GM18505 (cell line): ENCODE data around the gene AVPR2.

Source experiments
- ATAC-seq: cut with Tn5 transposase; IDR thresholded peaks from one replicate; pipeline ENCODE4 v1.9.1; 2021; ENCODE audit not compliant: unreplicated experiment
- POLR2A ChIP-seq: IDR thresholded peaks from 4 replicates; pipeline ENCODE4 v1.6.1; 2011; ENCODE audit warnings: borderline replicate concordance; ENCODE audit not compliant: insufficient read depth, insufficient read length; ENCODE audit errors: extremely low read depth

The AVPR2 gene

DNA sequence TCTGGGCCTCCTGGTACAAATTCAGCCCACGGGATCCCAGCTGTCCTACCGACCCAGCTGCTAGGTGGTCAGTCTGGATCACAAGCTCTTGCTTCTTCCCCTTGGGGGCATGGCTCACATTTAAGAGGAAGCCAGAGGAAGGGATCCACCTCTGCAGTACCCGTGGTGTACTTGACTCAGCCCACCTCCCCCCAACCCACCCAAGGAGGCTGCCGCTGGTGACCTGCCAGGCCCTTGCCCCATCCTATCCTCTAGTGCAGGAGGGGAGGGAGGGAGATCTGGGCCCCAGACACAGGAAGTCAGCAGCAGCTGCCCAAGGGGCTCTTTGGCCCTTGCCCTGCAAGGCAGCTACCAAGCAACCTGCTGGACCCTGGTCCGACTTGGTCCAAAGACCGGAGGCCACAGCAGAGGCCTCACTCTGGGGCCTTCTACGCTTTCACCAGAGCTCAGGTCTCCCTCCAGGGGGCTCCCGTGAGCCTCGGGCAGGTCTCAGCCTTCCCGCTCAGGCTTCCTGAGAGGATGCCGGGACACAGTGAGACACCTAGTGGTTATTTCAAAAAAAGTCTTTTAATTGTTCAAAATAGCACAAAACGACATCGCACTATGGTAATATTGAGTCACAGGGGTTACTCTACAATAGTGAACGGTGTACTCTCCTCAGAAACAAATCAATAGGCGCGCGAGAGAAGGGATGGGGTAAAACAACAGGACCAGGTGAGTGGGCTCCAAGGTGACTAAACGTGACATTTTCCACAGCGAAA is 42.7 kb downstream of the AVPR2 start:
- peak; percentile 66 for ATAC-seq
- no peak for TF ChIP-seq POLR2A

DNA sequence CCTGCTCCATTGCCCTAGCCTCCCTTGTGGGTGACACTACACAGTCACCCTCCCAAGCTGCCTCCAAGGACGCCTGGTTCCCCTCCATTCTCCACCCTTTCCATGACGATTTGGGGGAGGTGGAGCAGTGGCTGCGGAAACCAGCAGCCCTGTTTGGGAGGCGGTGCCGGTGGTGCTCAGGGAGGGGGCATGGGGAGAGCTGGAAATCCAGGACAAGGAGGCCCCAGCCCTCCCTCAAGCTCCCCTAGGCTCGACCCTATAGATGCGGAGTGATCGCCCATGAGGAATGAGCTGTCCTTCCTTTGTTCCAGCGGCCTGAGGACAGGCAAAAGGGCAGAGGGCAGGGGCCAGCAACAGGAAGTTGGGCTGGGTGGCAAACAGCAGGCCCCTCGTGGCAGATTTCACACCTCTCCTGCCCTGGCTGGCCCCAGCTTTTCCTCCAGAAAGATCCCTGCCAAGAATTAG is 43.6 kb downstream of the AVPR2 start:
- ATAC-seq, result no peak
- no peak for TF ChIP-seq POLR2A

DNA sequence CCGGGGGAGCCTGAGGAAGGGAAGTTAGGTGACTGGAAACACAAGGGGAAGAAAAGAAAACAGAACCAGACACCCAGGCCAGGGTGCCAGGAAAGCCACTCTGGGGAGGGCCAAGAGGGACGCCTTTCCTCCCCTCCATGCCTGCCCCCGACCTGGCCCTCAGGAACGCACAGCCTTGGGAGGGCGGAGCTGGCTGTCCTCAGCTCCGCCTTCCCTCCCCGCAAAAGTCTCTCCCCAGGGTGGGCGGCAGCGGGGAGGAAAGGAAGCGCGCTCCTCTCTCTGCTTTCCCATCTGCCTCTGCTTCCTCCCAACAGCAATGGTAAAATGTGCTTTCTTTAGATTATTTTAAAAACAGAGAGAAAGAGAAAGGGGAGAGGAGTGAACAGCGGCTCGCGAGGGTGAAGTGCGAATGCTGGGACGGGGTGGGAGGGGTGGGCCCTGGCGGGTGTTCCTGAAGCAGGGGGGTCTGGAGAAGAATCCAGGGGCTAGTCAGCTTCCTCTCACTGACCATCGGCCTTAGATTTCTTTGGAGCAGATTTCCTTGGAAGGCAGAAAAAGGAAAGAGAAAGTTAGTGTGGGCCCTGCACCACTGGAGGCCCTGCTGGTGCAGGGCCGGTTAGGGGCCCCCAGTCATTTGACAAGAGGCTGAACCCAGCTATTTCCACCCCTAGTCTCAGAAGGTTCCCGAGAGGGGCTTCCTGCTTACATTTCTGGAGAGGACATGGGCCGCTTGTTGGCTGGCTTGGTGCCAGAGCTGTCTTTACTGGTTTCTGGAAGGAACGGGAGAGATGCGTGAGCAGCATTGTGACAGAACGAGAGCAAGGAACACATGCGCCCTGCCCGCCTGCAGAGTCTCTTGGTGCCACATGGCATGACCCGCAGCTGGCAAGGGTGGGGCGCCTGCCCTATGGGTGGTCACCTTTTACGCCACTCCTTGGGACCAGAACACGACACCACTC is 44.7 kb downstream of the AVPR2 start:
- TF ChIP-seq POLR2A, result no peak
- no peak for ATAC-seq

DNA sequence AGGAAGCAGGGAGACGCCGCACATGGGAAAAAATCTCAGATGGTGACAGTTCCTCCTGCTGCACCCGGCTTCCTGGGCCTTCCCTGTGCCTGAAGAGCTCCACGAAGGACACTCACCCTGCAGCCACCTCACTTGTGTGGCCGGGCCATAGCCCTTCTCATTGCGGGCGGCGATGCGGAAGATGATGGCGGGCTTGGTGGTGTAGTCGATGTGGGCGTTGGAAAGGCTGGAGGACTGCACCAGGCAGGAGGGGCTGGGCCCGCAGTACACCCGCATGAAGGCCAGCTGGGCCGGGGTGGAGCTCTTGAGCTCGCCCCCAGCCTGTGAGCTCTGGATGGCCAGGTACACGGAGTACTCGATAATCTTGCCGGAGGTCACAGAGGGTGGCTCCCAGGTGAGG is 45.7 kb downstream of the AVPR2 start:
- no peak for ATAC-seq
- no peak for TF ChIP-seq POLR2A

DNA sequence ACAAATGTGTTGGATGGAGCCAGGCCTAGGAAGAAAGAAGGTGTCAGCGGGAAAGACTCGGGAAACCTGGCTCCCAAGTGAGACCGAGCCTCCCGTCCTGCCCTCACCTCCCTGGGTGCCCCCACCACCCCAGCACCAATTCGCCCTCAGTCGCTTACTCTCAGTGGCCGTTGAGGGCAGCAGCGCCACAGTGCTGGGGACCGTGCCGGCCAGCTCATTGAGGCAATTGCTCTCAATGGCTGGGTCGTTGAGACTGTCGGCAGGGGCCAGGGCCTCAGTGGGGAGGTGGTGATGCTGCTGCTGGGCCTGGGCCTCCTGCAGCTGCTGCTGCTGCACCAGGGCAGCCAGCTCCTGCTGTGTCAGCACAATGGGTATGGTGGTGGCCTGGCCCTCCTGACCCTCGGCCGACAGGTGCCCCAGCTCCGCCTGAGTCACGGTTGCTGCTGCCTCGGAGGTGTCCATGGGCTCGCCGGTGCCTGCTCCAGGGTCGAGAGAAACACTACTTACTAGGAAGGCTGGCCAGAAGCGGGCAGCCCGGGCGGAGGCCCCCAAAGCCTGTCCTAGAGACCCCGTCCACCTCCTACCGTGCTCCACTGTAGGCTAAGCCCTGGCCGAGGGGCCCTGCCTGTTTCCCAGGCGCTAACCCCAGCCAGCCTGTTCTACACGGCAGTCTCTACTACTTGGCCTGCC is 47.4 kb downstream of the AVPR2 start:
- no peak for ATAC-seq
- TF ChIP-seq POLR2A, result no peak

DNA sequence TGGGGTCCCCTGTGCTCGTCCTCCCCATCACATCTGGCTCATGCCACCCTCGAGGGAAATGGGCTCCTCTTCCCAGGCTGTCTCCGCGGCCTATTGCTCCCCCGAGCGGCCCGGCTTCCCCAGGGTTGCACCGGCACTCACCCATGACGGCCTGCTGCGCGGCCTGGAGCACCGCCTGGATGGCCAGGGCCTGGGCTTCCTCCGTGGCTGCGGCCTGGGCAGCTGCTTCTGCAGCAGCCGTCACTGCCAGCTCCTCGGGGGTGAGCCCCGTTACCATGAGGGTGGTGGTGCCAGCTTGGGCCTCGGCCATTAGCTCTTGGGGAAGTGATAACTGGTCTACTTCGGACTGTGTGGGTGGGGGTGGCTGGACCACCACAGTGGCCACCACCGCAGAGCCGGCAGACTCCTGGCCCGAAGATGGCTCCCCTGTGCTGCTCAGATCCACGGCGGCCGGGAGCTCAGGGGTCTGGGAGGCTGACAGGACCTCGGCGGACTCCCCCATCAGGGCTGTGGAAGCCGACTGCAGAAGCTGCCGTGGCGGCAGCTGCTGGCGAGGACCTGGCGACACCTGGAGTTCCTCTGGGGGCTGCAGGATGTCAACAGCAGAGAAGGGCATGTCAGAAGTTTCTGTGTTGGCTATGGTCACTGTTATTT is 48.0 kb downstream of the AVPR2 start:
- no peak for TF ChIP-seq POLR2A
- ATAC-seq, result no peak

DNA sequence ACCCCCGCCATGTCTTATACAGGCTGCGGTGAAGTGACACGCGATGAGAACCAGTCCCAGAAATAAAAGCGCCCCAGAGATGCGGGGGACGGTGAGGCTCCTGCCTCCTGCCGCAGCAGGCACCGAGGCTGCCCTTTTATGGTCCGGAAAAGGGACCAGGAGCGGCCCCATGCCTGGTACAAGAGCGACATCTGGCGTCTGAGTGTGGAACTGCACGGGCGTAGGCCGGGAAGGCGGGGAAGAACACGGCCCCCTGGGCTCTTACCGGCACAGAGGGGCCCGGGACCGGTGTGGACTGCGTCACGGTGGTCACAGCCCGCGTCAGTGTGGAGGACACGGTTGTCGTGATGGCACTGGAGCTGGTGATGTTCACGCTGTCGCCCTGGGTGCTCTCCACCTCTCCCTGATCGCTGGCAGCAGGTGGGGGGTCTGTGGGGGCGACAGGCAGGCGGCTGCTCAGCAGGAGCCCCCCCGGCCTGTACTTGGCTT is 48.9 kb downstream of the AVPR2 start:
- ATAC-seq, result peak; percentile 50

DNA sequence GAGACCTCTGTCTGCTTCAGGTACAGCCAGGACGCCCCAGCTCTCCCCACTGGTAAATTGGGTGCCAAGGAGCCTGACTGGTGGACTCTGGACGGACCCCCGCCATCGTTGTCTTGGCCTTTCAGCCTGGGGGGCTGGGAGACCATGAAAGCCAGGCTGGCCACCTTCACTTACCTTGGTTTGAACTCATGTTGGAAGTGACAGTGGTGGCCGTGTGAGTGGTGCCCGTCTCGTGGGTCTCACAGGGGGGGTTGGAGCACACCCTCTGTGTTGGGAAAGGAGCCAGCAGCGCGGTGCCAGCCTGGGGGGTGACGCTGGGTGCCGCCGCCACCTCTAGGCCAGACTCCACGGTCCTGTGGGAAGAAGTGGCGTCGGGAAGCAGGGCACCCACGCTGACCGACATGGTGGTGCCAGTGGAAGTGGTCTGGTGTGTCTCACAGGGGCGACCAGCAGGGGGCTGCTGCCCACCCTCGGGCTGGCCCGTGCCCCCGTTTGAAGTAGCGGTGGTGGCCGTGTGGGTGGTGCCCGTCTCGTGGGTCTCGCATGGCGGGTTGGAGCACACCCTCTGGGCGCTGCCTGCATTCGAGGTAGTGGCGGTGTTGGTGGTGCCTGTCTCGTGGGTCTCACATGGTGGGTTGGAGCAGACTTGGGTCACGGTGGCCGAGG is 49.6 kb downstream of the AVPR2 start:
- no peak for ATAC-seq
- no peak for TF ChIP-seq POLR2A

More for the DNA sequence above, 48.9 kb downstream of the AVPR2 start:
- peak; percentile 19 for TF ChIP-seq POLR2A

DNA sequence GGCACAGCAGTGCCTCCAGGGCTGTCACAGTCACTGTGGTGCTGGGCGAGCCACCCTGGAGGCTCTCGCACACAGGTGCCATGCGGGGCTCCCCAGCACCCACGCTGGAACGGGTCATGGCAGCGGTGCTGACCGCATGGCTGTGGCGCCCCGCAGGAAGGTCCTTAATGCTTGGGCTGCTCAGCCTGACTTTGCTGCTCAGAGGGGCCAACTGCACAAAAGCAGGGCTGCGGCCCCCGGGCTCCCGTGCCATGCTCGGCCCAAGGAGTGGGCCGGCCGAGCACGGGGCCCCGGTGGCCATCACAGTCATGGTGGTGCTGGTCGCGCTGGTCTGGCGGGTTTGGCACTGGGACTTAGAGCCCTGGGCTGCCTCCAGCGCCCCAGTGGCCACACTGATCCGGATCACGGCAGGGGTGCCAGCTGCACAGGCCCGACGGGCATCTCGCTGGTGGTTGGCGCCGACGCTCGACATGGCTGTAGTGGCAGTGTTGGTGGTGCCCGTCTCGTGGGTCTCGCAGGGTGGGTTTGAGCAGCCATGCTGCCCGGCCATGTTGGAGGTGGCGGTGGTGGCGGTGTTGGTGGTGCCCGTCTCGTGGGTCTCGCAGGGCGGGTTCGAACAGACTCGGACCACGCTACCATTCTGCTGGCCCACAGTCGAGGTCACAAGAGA is 50.2 kb downstream of the AVPR2 start:
- no peak for TF ChIP-seq POLR2A
- ATAC-seq, result no peak

DNA sequence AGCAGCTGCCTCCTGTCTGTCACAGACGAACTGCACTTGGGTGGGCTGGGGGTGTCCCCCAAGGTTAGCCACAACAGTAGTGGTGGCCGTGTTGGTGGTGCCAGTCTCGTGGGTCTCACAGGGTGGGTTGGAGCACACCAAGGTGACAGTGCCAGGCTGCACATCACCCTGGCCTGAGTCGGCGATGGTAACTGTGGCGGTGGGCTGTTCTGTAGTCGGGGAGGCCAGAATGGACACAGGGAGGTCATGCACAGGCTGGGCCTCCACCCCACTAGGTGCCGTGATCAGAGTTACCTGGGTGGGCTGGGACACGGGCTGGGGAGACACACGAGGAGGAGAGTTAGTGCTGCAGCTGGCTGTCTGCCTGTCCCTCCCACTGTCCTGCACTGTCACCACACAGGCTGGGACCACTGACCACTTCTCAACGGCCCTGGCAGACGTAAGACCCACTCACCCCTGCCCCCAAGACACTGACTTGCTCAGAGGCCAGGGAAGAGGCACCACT is 50.8 kb downstream of the AVPR2 start:
- no peak for ATAC-seq
- TF ChIP-seq POLR2A, result no peak

DNA sequence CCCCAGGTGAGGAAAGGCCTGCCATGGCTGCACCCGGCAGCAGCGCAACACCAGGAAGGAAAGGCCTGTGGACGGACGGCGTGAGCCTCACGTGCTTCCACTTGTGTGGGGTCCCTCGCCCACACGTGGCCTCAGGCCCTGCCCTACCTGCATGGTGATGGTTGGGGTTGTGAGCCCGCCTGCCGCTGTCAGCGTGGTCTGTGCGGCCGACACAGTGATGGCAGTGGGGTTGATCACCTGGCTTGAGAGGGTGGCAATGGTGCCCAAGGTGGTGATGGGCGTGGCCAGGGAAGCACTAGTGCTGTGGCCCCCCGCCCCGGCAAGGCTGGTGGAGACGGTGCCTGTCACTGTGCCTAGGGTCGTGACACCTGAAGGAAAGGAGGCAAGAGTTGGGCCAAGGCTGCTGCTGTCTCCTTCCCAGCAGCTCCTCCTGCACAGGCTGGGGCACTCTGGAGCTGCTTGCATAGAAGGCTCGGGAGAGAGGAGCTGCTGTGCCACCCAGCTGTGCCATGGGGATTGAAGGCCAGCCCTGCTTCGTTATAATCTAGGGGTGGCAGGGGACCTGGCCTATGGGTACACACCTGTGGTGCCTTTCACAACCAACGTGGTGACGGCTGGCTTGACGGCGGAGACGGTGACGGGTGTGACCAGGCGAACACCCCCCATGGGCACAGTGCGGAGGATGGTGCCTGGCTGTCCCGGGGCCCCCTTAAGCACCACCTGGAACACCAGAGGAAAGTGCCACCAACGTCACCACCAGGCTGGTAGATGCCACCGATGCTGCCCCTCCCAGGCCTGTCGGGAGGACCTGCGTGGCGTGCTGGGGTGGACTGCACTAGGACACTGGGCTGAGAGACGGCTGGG is 51.8 kb downstream of the AVPR2 start:
- TF ChIP-seq POLR2A, result no peak
- no peak for ATAC-seq
